ENCODE measurements around the gene LINGO4. TPM values are rescaled to one million over a fixed set of nuclear protein-coding genes. Genes with fewer than 3 reads are reported as not detected.

Gene LINGO4
- total and polyA plus RNA-seq, 8 donors: 0.06 to 0.63 (median 0.12) TPM; not detected in 2

GRCh38 chr1:151809290-151809984, 4.2 kb upstream of the LINGO4 start:
- Histone ChIP-seq H3K9me3 (no peaks in the 10 kb centered on the region), H3K27me3 (no peaks in the 10 kb centered on the region), H3K27ac (no peak overlapping the region), H3K4me1 (no peaks in the 10 kb centered on the region), H3K4me3 (no peak overlapping the region), H3K36me3 (no peaks in the 10 kb centered on the region)
- intact Hi-C loops (cut with DNase I): no loop called here
- TF ChIP-seq CTCF (IDR thresholded peaks at IDR 0.05): no peak
- DNase-seq (no peak), ATAC-seq (no peak)

DNA sequence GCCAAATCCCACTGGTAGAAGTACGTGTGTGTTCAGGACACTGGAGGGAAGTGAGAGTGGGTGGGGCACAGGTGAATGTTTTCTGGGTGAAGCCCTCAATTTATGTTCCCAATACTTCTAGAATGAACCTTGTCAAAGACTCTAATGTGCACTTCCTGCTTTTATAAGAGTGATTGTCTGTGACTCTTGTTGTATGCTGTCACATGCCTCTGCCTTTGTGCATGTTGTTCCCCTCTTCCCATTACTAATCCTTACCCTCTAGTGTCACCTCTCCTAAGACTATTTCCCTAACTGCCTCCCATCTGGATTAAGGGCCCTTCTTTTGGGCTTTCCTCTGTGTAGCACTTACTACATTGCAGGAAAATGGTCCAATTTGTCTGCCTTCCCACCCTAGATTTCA, 2.5 kb upstream of the LINGO4 start:
- TF ChIP-seq CTCF (IDR thresholded peaks at IDR 0.05): no peak
- no peaks in the 10 kb centered on the region for H3K36me3 ChIP-seq
- H3K27ac ChIP-seq: no peak overlapping the region
- no peaks in the 10 kb centered on the region for H3K9me3 ChIP-seq
- H3K27me3 ChIP-seq: no peaks in the 10 kb centered on the region
- intact Hi-C loops (cut with DNase I): no loop called here
- no peaks in the 10 kb centered on the region for H3K4me1 ChIP-seq
- H3K4me3 ChIP-seq: no peak overlapping the region
- ATAC-seq (no peak), DNase-seq (no peak)

DNA sequence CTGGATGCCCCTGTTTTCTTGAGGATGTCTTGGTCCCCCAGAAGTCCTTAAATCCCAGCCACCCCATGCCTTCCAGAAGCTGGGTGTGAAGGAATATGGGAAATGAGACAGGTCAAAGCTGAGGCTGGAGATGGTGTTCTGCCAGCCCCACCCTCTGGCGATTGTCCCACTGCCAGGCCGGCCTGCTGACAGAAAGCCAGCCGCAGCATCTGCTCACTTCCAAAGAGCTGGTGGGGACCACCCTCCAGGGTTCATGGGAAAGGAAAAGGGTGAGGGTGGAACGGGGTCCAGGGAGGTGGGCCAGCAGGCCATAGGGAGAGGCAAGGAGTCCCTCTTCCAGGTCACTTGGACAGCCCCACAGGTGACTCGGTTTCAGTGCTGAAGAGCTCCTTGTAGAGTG, 1.9 kb upstream of the LINGO4 start:
- H3K4me1 ChIP-seq: no peaks in the 10 kb centered on the region
- intact Hi-C loops (cut with DNase I): no loop called here
- TF ChIP-seq CTCF (IDR thresholded peaks at IDR 0.05): no peak
- no peaks in the 10 kb centered on the region for H3K36me3 ChIP-seq
- H3K4me3 ChIP-seq: no peak overlapping the region
- H3K9me3 ChIP-seq: no peaks in the 10 kb centered on the region
- DNase-seq: no peak
- no peaks in the 10 kb centered on the region for H3K27me3 ChIP-seq
- H3K27ac ChIP-seq: no peak overlapping the region
- ATAC-seq: no peak

- ATAC-seq (no peak), DNase-seq (no peak)
- intact Hi-C loops (cut with DNase I): no loop called here
- no peak for TF ChIP-seq CTCF (IDR thresholded peaks at IDR 0.05)
- Histone ChIP-seq H3K27me3 (no peaks in the 10 kb centered on the region), H3K36me3 (no peaks in the 10 kb centered on the region), H3K4me1 (no peaks in the 10 kb centered on the region), H3K27ac (no peak overlapping the region), H3K9me3 (no peaks in the 10 kb centered on the region), H3K4me3 (no peak overlapping the region)
Observed at GRCh38 chr1:151806170-151806569, 951 bp upstream of the LINGO4 start.

- ATAC-seq: no peak
- intact Hi-C loops (cut with DNase I): no loop called here
- Histone ChIP-seq H3K4me1 (no peaks in the 10 kb centered on the region), H3K27ac (no peak overlapping the region), H3K9me3 (no peaks in the 10 kb centered on the region), H3K4me3 (no peak overlapping the region), H3K36me3 (no peaks in the 10 kb centered on the region), H3K27me3 (peaks cover 0 to 17% of the 10 kb centered on the region in 2 donors)
- no peak for TF ChIP-seq CTCF (IDR thresholded peaks at IDR 0.05)
- DNase-seq: no peak
Observed at GRCh38 chr1:151803915-151804314, 1.3 kb downstream of the LINGO4 start.
